Lower leg skin (tissue), 4 donors: ENCODE data around the gene COPS4. TPM values are rescaled to one million over a fixed set of nuclear protein-coding genes. Genes with fewer than 3 reads are reported as not detected.
"Not testable (repeated sequence)": the region's sequence is repeated elsewhere in the genome, so short reads cannot be mapped to it uniquely, and the experiment has no call there.

Experiments
- DNase-seq, 2 donors: peaks; one replicate each; pipeline ENCODE4 v3.0.0-alpha.2; 2019; ENCODE audit warnings: low spot score in 2 of 2
- H3K4me3 ChIP-seq: fragments of 200-600 bp; sonication (generic); 2 replicates; pipeline ENCODE4 v1.5.1; 2017; ENCODE audit warnings: mild to moderate bottlenecking, low read depth; ENCODE audit not compliant: poor library complexity, severe bottlenecking
- POLR2A ChIP-seq, 2 donors: fragments of 450-650 bp; IDR thresholded peaks; one replicate each; pipeline ENCODE4 v1.6.1; 2016 to 2017; ENCODE audit warnings: antibody characterized with exemption in 2 of 2, mild to moderate bottlenecking in 1 of 2, moderate library complexity in 1 of 2
- WGBS, 2 donors: methylation state at CpG; one replicate each; pipeline ENCODE4 v1.1.5; 2018; 5-methylcytosine and 5-hydroxymethylcytosine counted together
- intact Hi-C: fragments of 100-400 bp; cut with DNase I; formaldehyde crosslinking; loops from one replicate; pipeline ENCODE4 v1.15.0; 2023; ENCODE audit warnings: low total_unique reads
- total RNA-seq, 4 donors: library from RNA; depleted of rRNA; stranded (reverse); fragments of >200 nt; gene quantifications; one replicate each; pipeline ENCODE4 v1.1.0, GENCODE V29; 2016
- TF ChIP-seq, protein P1 (sequence below), 3 donors: fragments of 450-650 bp; IDR thresholded peaks; one replicate each; pipeline ENCODE4 v1.5.1; 2016; ENCODE audit warnings: antibody characterized with exemption in 3 of 3, mild to moderate bottlenecking in 3 of 3, moderate library complexity in 2 of 3

COPS4 gene
- total RNA-seq, 4 donors from 2014 or later = 18.4 to 56.5 (median 43.7) TPM

DNA sequence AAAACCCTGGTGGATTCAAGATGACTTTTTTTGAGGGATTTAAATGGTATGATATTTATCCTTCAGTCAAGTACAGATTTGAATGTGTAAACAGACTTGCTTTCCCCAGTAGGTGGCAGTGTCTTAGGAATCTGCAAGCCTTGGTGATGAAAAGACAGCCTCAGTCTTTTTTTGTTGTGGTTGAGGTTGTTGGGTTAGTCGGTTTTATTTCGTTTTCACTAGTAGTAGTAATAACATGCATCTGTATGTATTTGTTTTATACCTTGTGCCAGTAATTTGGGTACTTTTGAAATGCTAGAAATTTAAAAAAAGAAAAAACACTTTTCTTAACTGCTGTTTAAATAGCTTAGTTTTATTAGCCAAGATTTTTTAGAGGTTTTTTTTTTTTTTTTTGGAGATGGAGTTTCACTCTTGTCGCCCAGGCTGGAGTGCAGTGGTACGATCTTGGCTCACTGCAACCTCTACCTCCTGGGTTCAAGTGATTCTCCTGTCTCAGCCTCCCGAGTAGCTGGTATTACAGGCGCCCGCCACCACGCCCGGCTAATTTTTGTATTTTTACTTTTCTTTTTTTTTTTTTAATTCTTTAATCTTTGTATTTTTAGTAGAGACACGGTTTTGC is 39.2 kb downstream of the COPS4 start:
- WGBS, 2 donors = 76 to 78% methylated on average over 10 of the region's 10 CpGs
- intact Hi-C loops = loop anchor here (5.0 kb wide), 1 partner anchor 188 kb away; no protein-coding TSS in a partner anchor
- peak in 1 of 2 donors; percentile 32 for DNase-seq
- H3K4me3 ChIP-seq = no peak overlapping the region
- TF ChIP-seq, protein P1, sequence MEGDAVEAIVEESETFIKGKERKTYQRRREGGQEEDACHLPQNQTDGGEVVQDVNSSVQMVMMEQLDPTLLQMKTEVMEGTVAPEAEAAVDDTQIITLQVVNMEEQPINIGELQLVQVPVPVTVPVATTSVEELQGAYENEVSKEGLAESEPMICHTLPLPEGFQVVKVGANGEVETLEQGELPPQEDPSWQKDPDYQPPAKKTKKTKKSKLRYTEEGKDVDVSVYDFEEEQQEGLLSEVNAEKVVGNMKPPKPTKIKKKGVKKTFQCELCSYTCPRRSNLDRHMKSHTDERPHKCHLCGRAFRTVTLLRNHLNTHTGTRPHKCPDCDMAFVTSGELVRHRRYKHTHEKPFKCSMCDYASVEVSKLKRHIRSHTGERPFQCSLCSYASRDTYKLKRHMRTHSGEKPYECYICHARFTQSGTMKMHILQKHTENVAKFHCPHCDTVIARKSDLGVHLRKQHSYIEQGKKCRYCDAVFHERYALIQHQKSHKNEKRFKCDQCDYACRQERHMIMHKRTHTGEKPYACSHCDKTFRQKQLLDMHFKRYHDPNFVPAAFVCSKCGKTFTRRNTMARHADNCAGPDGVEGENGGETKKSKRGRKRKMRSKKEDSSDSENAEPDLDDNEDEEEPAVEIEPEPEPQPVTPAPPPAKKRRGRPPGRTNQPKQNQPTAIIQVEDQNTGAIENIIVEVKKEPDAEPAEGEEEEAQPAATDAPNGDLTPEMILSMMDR (IDR thresholded peaks at IDR 0.05) = no peak
- TF ChIP-seq POLR2A (IDR thresholded peaks at IDR 0.05) = no peak

DNA sequence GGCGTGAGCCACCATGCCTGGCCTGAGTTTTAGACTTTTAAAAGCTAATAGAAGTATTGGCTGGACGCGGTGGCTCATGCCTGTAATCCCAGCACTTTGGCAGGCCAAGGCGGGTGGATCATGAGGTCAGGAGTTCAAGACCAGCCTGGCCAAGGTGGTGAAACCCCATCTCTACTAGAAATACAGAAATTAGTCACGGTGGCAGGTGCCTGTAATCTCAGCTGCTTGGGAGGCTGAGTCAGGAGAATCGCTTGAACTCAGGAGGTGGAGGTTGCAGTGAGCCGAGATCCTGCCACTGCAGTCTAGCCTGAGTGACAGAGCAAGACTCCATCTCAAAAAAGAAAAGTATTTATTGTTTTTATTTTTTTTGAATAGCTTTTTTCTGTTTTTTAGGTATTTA is 39.8 kb downstream of the COPS4 start:
- not testable (repeated sequence) for H3K4me3 ChIP-seq, DNase-seq
- intact Hi-C loops = loop anchor here (5.0 kb wide), 1 partner anchor 188 kb away; no protein-coding TSS in a partner anchor
- 87 to 93% methylated on average over 7 of the region's 7 CpGs for WGBS, 2 donors

DNA sequence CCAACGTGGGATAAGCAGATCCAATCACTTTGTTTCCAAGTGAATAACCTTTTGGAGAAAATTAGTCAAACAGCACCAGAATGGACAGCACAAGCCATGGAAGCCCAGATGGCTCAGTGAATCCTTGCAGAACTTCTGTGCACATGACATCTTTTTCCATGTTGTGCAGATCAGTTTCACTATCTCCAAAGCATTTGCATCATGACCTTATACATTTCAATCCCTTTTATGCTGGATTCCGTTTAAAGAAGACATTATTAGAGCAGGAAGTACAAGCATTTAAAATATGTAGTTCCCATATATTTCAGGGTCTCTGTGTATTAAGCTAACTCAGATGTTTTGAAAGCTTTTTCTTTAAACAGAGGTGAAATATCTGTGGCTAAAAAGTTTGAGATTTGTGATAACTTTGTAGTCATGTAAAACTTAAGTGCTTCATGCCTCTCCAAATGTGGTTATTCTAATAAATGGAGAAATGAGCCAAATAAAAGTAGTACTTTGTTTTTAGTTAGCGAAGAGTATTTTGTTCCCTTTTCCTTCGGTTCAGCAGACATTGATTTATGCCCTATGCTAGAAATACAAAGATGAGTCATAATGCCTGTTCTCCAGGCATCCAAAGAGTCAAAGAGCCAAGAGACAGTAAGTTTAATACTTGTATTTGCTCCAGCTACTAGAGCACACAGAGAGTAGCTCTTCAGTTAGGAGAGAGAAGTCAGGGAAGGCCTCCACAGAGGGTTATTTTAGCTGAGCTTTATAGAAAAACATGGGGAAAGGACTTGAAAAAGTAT is 40.5 kb downstream of the COPS4 start:
- no peak overlapping the region for H3K4me3 ChIP-seq
- intact Hi-C loops = no loop called here
- TF ChIP-seq, protein P1 (IDR thresholded peaks at IDR 0.05) = no peak
- no peak for TF ChIP-seq POLR2A (IDR thresholded peaks at IDR 0.05)
- no peak for DNase-seq
- 32 to 41% methylated on average over 4 of the region's 4 CpGs for WGBS, 2 donors

DNA sequence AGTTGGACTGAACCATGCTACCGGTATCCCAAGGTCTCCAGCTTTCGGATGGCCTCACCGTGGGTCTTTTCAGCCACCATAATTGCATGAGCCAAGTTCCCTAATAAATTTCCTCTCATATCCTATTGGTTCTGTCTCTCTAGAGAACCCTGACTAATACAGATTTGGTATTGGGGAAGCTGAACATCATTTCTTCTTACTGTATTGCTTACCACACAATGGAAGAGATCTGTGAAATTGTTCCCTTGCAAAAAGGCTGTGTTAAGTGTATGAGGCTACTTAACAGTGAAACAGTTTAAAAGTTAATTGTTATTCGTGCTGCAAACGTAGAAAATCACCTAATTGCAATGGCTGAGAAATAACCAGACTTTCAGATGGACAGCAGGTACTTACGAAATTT is 45.6 kb downstream of the COPS4 start:
- H3K4me3 ChIP-seq = no peak overlapping the region

DNA sequence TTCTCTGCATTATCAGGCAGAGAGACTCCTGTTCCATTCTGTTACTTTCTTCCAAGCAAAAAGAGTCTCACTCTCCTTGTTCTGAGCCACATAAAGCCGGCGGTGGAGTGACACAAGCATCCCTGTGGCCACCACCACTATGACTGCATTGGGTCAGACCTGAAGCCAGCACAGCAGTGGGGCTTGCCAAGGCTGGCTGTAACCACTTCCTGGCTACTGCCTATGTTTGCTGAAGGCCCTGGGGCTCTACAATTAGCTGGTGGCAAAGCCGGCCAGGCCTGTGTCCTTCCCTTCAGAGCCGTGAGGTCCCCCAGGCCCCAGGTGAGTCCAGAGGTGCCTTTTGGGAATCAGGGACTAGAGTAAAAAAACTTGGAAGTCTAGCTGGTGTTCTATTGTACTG is 47.8 kb downstream of the COPS4 start:
- 84 to 91% methylated on average over 3 to 4 of the region's 4 CpGs for WGBS, 2 donors
- TF ChIP-seq, protein P1 (IDR thresholded peaks at IDR 0.05) = no peak
- no peak for TF ChIP-seq POLR2A (IDR thresholded peaks at IDR 0.05)
- intact Hi-C loops = no loop called here
- no peak for DNase-seq
- H3K4me3 ChIP-seq = no peak overlapping the region

More for the DNA sequence above, 45.6 kb downstream of the COPS4 start:
- 89 to 93% methylated on average over 6 of the region's 6 CpGs for WGBS, 2 donors
- no peak for DNase-seq
- intact Hi-C loops = no loop called here
- TF ChIP-seq, protein P1 (IDR thresholded peaks at IDR 0.05) = no peak
- no peak for TF ChIP-seq POLR2A (IDR thresholded peaks at IDR 0.05)

DNA sequence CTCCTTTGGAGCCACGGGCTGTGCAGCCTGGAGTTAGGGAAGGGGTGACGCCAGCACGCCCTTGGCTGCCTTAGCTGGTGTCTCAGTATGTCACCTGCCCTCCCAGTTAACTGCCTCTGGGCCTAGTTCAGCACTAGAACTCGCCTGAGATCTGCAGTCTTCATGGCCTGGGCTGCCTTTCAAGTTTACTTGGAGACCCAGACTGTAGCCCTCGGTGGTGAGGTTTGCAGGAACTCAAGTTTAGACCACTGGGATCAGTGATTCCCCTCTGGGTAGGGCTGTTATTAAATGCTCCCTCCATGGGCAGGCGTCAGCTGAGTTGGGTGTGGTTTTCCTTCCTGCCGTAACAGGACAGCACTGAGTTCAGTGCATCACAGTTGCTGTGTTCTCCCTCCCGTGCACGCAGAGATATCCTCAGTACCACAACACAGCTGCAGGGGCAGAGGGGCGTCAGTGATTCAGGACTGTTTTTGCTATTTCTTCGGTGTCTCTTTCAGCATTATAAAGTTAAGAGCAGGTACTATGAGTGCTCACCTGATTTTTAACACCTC is 49.0 kb downstream of the COPS4 start:
- WGBS, 2 donors = 43 to 49% methylated on average over 10 of the region's 11 CpGs
- no peak overlapping the region for H3K4me3 ChIP-seq
- intact Hi-C loops = no loop called here
- no peak for DNase-seq
- TF ChIP-seq, protein P1 (IDR thresholded peaks at IDR 0.05) = no peak
- TF ChIP-seq POLR2A (IDR thresholded peaks at IDR 0.05) = no peak

DNA sequence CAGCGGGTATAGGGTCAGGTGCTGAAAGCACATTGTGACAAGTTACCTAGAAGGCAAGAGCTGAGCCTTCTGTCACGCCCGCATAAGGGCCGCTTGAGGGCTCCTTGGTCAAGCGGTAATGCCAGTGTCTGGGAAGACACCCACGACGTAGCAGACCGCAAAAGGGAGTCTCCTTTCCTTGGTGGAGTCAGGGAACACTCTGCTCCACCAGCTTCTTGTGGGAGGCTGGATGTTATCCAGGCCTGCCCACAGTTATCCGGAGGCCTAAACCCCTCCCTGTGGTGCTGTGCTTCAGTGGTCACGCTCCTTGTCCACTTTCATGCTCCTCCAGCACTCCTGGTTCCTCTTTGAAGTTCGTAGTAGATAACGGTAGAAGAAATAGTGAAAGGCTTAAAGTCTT is 50.0 kb downstream of the COPS4 start:
- H3K4me3 ChIP-seq, DNase-seq, intact Hi-C loops: not testable (repeated sequence)
- WGBS, 2 donors = 85 to 89% methylated on average over 12 of the region's 12 CpGs
